Nephron progenitor cell (in vitro differentiated cells): ENCODE results near the gene NSUN7.
A peak's percentile ranks its signal among the peaks of the same experiment; 100 is the strongest.

ENCODE experiments used
- DNase-seq: peaks from one replicate; pipeline ENCODE4 v3.0.0; 2021
- H3K27ac Mint-ChIP-seq: 2 replicates; pipeline ENCODE4 v1.8.0; 2021; ENCODE audit warnings: mild to moderate bottlenecking, moderate library complexity, mixed read lengths
- H3K27me3 Mint-ChIP-seq: 2 replicates; pipeline ENCODE4 v1.8.0; 2021; ENCODE audit warnings: mild to moderate bottlenecking, low read depth, mixed read lengths; ENCODE audit not compliant: poor library complexity
- H3K36me3 Mint-ChIP-seq: 2 replicates; pipeline ENCODE4 v1.8.0; 2021; ENCODE audit warnings: low read depth, mixed read lengths
- H3K4me1 Mint-ChIP-seq: 2 replicates; pipeline ENCODE4 v1.8.0; 2021; ENCODE audit warnings: mixed read lengths
- H3K4me3 Mint-ChIP-seq: 2 replicates; pipeline ENCODE4 v1.8.0; 2021; ENCODE audit warnings: mild to moderate bottlenecking, moderate library complexity, mixed read lengths
- H3K9me3 Mint-ChIP-seq: 2 replicates; pipeline ENCODE4 v1.8.0; 2021; ENCODE audit warnings: mild to moderate bottlenecking, moderate library complexity, mixed read lengths
- CTCF ChIP-seq: fragments of 200-600 bp; sonication (generic); IDR thresholded peaks from 2 replicates; pipeline ENCODE4 v1.5.0; 2021; ENCODE audit warnings: antibody characterized with exemption

Gene NSUN7

GRCh38 chr4:40789031-40789430 is 39.3 kb downstream of the NSUN7 start:
- peaks cover 9% of the 10 kb centered on the region for H3K36me3 Mint-ChIP-seq
- no peak overlapping the region for H3K4me3 Mint-ChIP-seq
- H3K4me1 Mint-ChIP-seq, result no peaks in the 10 kb centered on the region
- no peaks in the 10 kb centered on the region for H3K27me3 Mint-ChIP-seq
- no peak for TF ChIP-seq CTCF
- no peak overlapping the region for H3K27ac Mint-ChIP-seq
- peaks cover 3% of the 10 kb centered on the region for H3K9me3 Mint-ChIP-seq
- DNase-seq, result no peak

GRCh38 chr4:40789771-40790170 is 40.0 kb downstream of the NSUN7 start:
- no peaks in the 10 kb centered on the region for H3K27me3 Mint-ChIP-seq
- TF ChIP-seq CTCF, result no peak
- no peaks in the 10 kb centered on the region for H3K9me3 Mint-ChIP-seq
- no peak overlapping the region for H3K4me3 Mint-ChIP-seq
- H3K27ac Mint-ChIP-seq, result no peak overlapping the region
- H3K36me3 Mint-ChIP-seq, result peaks cover 2% of the 10 kb centered on the region
- DNase-seq, result no peak
- H3K4me1 Mint-ChIP-seq, result no peaks in the 10 kb centered on the region

GRCh38 chr4:40800064-40800463 is 50.3 kb downstream of the NSUN7 start:
- Mint-ChIP-seq H3K4me1 (no peaks in the 10 kb centered on the region), H3K9me3 (no peaks in the 10 kb centered on the region), H3K27ac (no peak overlapping the region), H3K27me3 (no peaks in the 10 kb centered on the region), H3K4me3 (no peak overlapping the region), H3K36me3 (no peaks in the 10 kb centered on the region)
- no peak for DNase-seq
- TF ChIP-seq CTCF, result no peak

GRCh38 chr4:40804598-40804997 is 54.8 kb downstream of the NSUN7 start:
- Mint-ChIP-seq H3K9me3 (no peaks in the 10 kb centered on the region), H3K4me3 (no peak overlapping the region), H3K36me3 (peaks cover 5% of the 10 kb centered on the region), H3K4me1 (no peaks in the 10 kb centered on the region), H3K27me3 (no peaks in the 10 kb centered on the region), H3K27ac (no peak overlapping the region)
- no peak for DNase-seq
- TF ChIP-seq CTCF, result no peak

GRCh38 chr4:40808926-40809457 is 59.2 kb downstream of the NSUN7 start:
- H3K9me3 Mint-ChIP-seq, result no peaks in the 10 kb centered on the region
- no peaks in the 10 kb centered on the region for H3K4me1 Mint-ChIP-seq
- H3K36me3 Mint-ChIP-seq, result peaks cover 8% of the 10 kb centered on the region
- TF ChIP-seq CTCF, result no peak
- H3K27me3 Mint-ChIP-seq, result no peaks in the 10 kb centered on the region
- no peak for DNase-seq
- no peak overlapping the region for H3K27ac Mint-ChIP-seq
- H3K4me3 Mint-ChIP-seq, result no peak overlapping the region

GRCh38 chr4:40811956-40812355 is 62.2 kb downstream of the NSUN7 start:
- no peaks in the 10 kb centered on the region for H3K4me1 Mint-ChIP-seq
- peak overlapping the region; percentile 48 for H3K27ac Mint-ChIP-seq
- no peak for TF ChIP-seq CTCF
- H3K4me3 Mint-ChIP-seq, result no peak overlapping the region
- no peaks in the 10 kb centered on the region for H3K27me3 Mint-ChIP-seq
- no peak for DNase-seq
- H3K9me3 Mint-ChIP-seq, result no peaks in the 10 kb centered on the region
- peaks cover 31% of the 10 kb centered on the region for H3K36me3 Mint-ChIP-seq
